SK-N-SH (cell line): ENCODE data around the gene MEA1. TPM values are rescaled to one million over a fixed set of nuclear protein-coding genes. Genes with fewer than 3 reads are reported as not detected.

Experiments
- CTCF ChIA-PET: fragments of 300-600, 350-600 bp; formaldehyde crosslinking; extraction: SDS; loops from one replicate; lab custom pipeline; 2021; lab: Yijun Ruan, JAX
- POLR2A ChIA-PET: fragments of 350-600 bp; sonication (Branson Sonifier 250); formaldehyde crosslinking; extraction: SDS; loops from one replicate; lab custom pipeline; 2020; ENCODE audit warnings: antibody characterized with exemption, inconsistent platforms; lab: Yijun Ruan, JAX
- DNase-seq: peaks from one replicate; pipeline ENCODE4 v3.0.0; 2012
- H2AFZ ChIP-seq: fragments of 200-600 bp; sonication (generic); 2 replicates; pipeline ENCODE4 v1.8.1; 2016; ENCODE audit warnings: antibody characterized with exemption, mild to moderate bottlenecking, low read depth
- H3F3A ChIP-seq: fragments of 200-600 bp; sonication (generic); replicated peaks from 2 replicates; pipeline ENCODE3; 2016; ENCODE audit warnings: antibody characterized with exemption, mild to moderate bottlenecking; ENCODE audit not compliant: insufficient read depth
- H3K27ac ChIP-seq, 2 experiments: fragments of 200-500 bp in 1 of 2; fragments of 200-600 bp in 1 of 2; sonication (Bioruptor generic) in 1 of 2; sonication (generic), shearing (Covaris generic) in 1 of 2; 2 replicates each; pipeline versions ENCODE4 v1.5.1 to v1.6.1; 2014 to 2016; ENCODE audit warnings: low read depth in 2 of 2, inconsistent platforms in 1 of 2, low read length in 1 of 2, mild to moderate bottlenecking in 1 of 2, mixed read lengths in 1 of 2
- H3K27me3 ChIP-seq: fragments of 200-600 bp; sonication (generic), shearing (Covaris generic); 2 replicates; pipeline ENCODE4 v1.6.1; 2016; ENCODE audit warnings: mixed run types; ENCODE audit not compliant: insufficient read depth
- H3K36me3 ChIP-seq, 2 experiments: fragments of 200-500 bp in 1 of 2; fragments of 200-600 bp in 1 of 2; sonication (Bioruptor generic) in 1 of 2; sonication (generic) in 1 of 2; replicated peaks in 1 of 2; 2 replicates each; pipeline versions ENCODE3 to v1.5.1; 2014 to 2016; ENCODE audit warnings: low read length in 1 of 2, mild to moderate bottlenecking in 1 of 2; ENCODE audit not compliant: insufficient read depth in 2 of 2, control insufficient read depth in 1 of 2
- H3K4me1 ChIP-seq, 2 experiments: fragments of 200-500 bp in 1 of 2; fragments of 200-600 bp in 1 of 2; sonication (Bioruptor generic) in 1 of 2; sonication (generic), shearing (Covaris generic) in 1 of 2; 2 replicates each; pipeline versions ENCODE4 v1.5.1 to v1.6.1; 2014 to 2016; ENCODE audit warnings: low read depth in 1 of 2, low read length in 1 of 2, mixed run types in 1 of 2; ENCODE audit not compliant: insufficient read depth in 2 of 2, control insufficient read depth in 1 of 2
- H3K4me2 ChIP-seq: fragments of 200-600 bp; sonication (generic), shearing (Covaris generic); 2 replicates; pipeline ENCODE4 v1.6.1; 2017; ENCODE audit warnings: mixed run types
- H3K4me3 ChIP-seq, 2 experiments: fragments of 200-500 bp in 1 of 2; fragments of 200-600 bp in 1 of 2; sonication (Bioruptor generic) in 1 of 2; sonication (generic), shearing (Covaris generic) in 1 of 2; 2 replicates each; pipeline versions ENCODE4 v1.5.1 to v1.8.1; 2014 to 2016; ENCODE audit warnings: low read depth in 2 of 2, inconsistent platforms in 1 of 2, low read length in 1 of 2, mild to moderate bottlenecking in 1 of 2, mixed read lengths in 1 of 2, moderate library complexity in 1 of 2
- H3K79me2 ChIP-seq: fragments of 200-600 bp; sonication (generic); 2 replicates; pipeline ENCODE4 v1.8.1; 2017; ENCODE audit warnings: mild to moderate bottlenecking; ENCODE audit not compliant: insufficient read depth
- H3K9ac ChIP-seq: fragments of 200-600 bp; sonication (generic); 2 replicates; pipeline ENCODE4 v1.6.1; 2017; ENCODE audit warnings: mixed run types
- H3K9me2 ChIP-seq: fragments of 200-600 bp; sonication (generic); 2 replicates; pipeline ENCODE4 v1.6.1; 2017; ENCODE audit warnings: mixed run types
- H3K9me3 ChIP-seq: fragments of 200-600 bp; sonication (generic); 2 replicates; pipeline ENCODE4 v1.6.1; 2017; ENCODE audit warnings: mixed run types, mild to moderate bottlenecking, moderate library complexity
- H4K20me1 ChIP-seq: fragments of 200-600 bp; sonication (generic); 2 replicates; pipeline ENCODE4 v1.6.1; 2017; ENCODE audit warnings: mild to moderate bottlenecking, mixed run types; ENCODE audit not compliant: insufficient read depth
- CHD2 ChIP-seq: fragments of 150-350 bp; IDR thresholded peaks from 2 replicates; pipeline ENCODE4 v1.6.1; 2018; ENCODE audit warnings: low read length; ENCODE audit not compliant: partially characterized antibody
- ELF1 ChIP-seq: IDR thresholded peaks from 2 replicates; pipeline ENCODE4 v1.4.0; 2012
- EP300 ChIP-seq, 2 experiments: IDR thresholded peaks; 2 replicates each; pipeline versions ENCODE4 v1.4.0 to v1.6.1; 2012; ENCODE audit warnings: borderline replicate concordance in 1 of 2, low read depth in 1 of 2, low read length in 1 of 2
- EZH2phosphoT487 ChIP-seq: fragments of 200-600 bp; sonication (generic); IDR thresholded peaks from 2 replicates; pipeline ENCODE4 v1.6.1; 2017; ENCODE audit warnings: low read depth, mixed run types, mild to moderate bottlenecking, antibody characterized with exemption, moderate library complexity, borderline replicate concordance
- FOSL2 ChIP-seq: IDR thresholded peaks from 2 replicates; pipeline ENCODE4 v1.4.0; 2012; ENCODE audit warnings: low read depth, mild to moderate bottlenecking, moderate library complexity, borderline replicate concordance
- GABPA ChIP-seq: IDR thresholded peaks from 2 replicates; pipeline ENCODE4 v1.4.0; 2012; ENCODE audit warnings: low read depth, mild to moderate bottlenecking
- GATA2 ChIP-seq: sonication (generic); formaldehyde crosslinking; IDR thresholded peaks from 2 replicates; pipeline ENCODE4 v1.5.0; 2020; ENCODE audit warnings: mild to moderate bottlenecking, missing genetic modification reagents
- JUND ChIP-seq: IDR thresholded peaks from 2 replicates; pipeline ENCODE4 v1.4.0; 2012
- MEF2A ChIP-seq: IDR thresholded peaks from 2 replicates; pipeline ENCODE4 v1.4.0; 2012; ENCODE audit warnings: low read depth, borderline replicate concordance
- MXI1 ChIP-seq: IDR thresholded peaks from 2 replicates; pipeline ENCODE4 v1.6.1; 2012; ENCODE audit warnings: mild to moderate bottlenecking, low read depth, low read length, improper control_type of control experiment
- NFIC ChIP-seq: IDR thresholded peaks from 2 replicates; pipeline ENCODE4 v1.4.0; 2012; ENCODE audit warnings: borderline replicate concordance
- PBX3 ChIP-seq: IDR thresholded peaks from 2 replicates; pipeline ENCODE4; 2012
- RFX5 ChIP-seq: IDR thresholded peaks from 2 replicates; pipeline ENCODE4 v1.6.1; 2012; ENCODE audit warnings: mild to moderate bottlenecking, improper control_type of control experiment, low read length
- RXRA ChIP-seq: IDR thresholded peaks from 2 replicates; pipeline ENCODE4 v1.4.0; 2012; ENCODE audit warnings: low read depth, mild to moderate bottlenecking, borderline replicate concordance
- SIN3A ChIP-seq: IDR thresholded peaks from 2 replicates; pipeline ENCODE4 v1.6.1; 2012; ENCODE audit warnings: low read depth, mild to moderate bottlenecking, low read length, moderate library complexity, borderline replicate concordance
- TAF1 ChIP-seq: IDR thresholded peaks from 2 replicates; pipeline ENCODE4 v1.6.1; 2012; ENCODE audit warnings: low read depth, mild to moderate bottlenecking, low read length, moderate library complexity, borderline replicate concordance
- YY1 ChIP-seq: IDR thresholded peaks from 2 replicates; pipeline ENCODE4 v1.4.0; 2012; ENCODE audit warnings: low read depth, mild to moderate bottlenecking
- ZBTB33 ChIP-seq: IDR thresholded peaks from 2 replicates; pipeline ENCODE4 v1.4.0; 2012; ENCODE audit warnings: low read depth, borderline replicate concordance
- WGBS: methylation state at CpG from one replicate; pipeline ENCODE4 v1.1.6; 2017; ENCODE audit warnings: low lambda C conversion rate; 5-methylcytosine and 5-hydroxymethylcytosine counted together
- polyA plus RNA-seq, 3 experiments: library from polyadenylated mRNA; depleted of rRNA; stranded (reverse); fragments of >200 nt; gene quantifications; 2 replicates each; pipeline ENCODE4 v1.2.3, GENCODE V29; 2012
- TF ChIP-seq, protein P1 (sequence below): IDR thresholded peaks from 2 replicates; pipeline ENCODE4 v1.6.1; 2012; ENCODE audit warnings: mild to moderate bottlenecking, low read depth, low read length, moderate library complexity
- TF ChIP-seq, protein P2 (sequence below): fragments of 150-350 bp; IDR thresholded peaks from 2 replicates; pipeline ENCODE4 v1.6.1; 2017; ENCODE audit warnings: antibody characterized with exemption, low read length, low read depth, borderline replicate concordance
- TF ChIP-seq, protein P3 (sequence below): fragments of 200-600 bp; sonication (generic); IDR thresholded peaks from 2 replicates; pipeline ENCODE4 v1.6.1; 2017; ENCODE audit warnings: antibody characterized with exemption, mild to moderate bottlenecking, moderate library complexity

The MEA1 gene
- polyA plus RNA-seq, 1 of the 3 experiments (the other 2 are of a cell fraction): 171 TPM

- DNase-seq: peak; percentile 98
- H3F3A ChIP-seq: peaks cover 9% of the 10 kb centered on the region
- no peaks in the 10 kb centered on the region for H3K9me2 ChIP-seq
- under 1% methylated on average over 24 of the region's 64 CpGs for WGBS
- H3K4me2 ChIP-seq: peak within 1 kb of the TSS; percentile 91
- H3K36me3 ChIP-seq: peaks cover 7 to 14% of the 10 kb centered on the region in 2 experiments
- no peaks in the 10 kb centered on the region for H4K20me1 ChIP-seq
- ChIA-PET POLR2A (interaction anchor here (0.7 to 2.7 kb wide), 7 partner anchors 17 to 169 kb away, joined by 3 to 9 read pairs (median 4); partner anchors contain the start of genes KLHDC3, MEA1, PEX6 and PTK7), CTCF (interaction anchor here (1.5 to 2.7 kb wide), 3 partner anchors 11 to 84 kb away, joined by 4 to 14 read pairs (median 12); partner anchors contain the start of gene PTK7)
- peaks cover 37% of the 10 kb centered on the region for H3K79me2 ChIP-seq
- peak within 1 kb of the TSS; percentile 90 to 92 for H3K4me3 ChIP-seq
- H3K27me3 ChIP-seq: no peaks in the 10 kb centered on the region
- peak within 1 kb of the TSS; percentile 91 for H3K9ac ChIP-seq
- H3K4me1 ChIP-seq: peaks cover 0 to 14% of the 10 kb centered on the region in 2 experiments; a peak in 3 of 4 replicates
- H3K9me3 ChIP-seq: no peaks in the 10 kb centered on the region
- peak within 1 kb of the TSS; percentile 63 to 86 for H3K27ac ChIP-seq
- peak within 1 kb of the TSS; percentile 85 for H2AFZ ChIP-seq
- peak; percentile 79; the same call in 1 of the 2 replicates for TF ChIP-seq ZBTB33
- TF ChIP-seq EP300 (IDR thresholded peaks at IDR 0.05; ENCODE audit: borderline replicate concordance in 1 of 2, low read depth in 1 of 2, low read length in 1 of 2): no peak
- TF ChIP-seq RXRA: no peak
- peak; percentile 91 for TF ChIP-seq CHD2
- TF ChIP-seq GATA2: no peak
- TF ChIP-seq TAF1: peak; percentile 45; the same call in 1 of the 2 replicates
- TF ChIP-seq FOSL2: no peak
- TF ChIP-seq RFX5: no peak
- TF ChIP-seq, protein P1, sequence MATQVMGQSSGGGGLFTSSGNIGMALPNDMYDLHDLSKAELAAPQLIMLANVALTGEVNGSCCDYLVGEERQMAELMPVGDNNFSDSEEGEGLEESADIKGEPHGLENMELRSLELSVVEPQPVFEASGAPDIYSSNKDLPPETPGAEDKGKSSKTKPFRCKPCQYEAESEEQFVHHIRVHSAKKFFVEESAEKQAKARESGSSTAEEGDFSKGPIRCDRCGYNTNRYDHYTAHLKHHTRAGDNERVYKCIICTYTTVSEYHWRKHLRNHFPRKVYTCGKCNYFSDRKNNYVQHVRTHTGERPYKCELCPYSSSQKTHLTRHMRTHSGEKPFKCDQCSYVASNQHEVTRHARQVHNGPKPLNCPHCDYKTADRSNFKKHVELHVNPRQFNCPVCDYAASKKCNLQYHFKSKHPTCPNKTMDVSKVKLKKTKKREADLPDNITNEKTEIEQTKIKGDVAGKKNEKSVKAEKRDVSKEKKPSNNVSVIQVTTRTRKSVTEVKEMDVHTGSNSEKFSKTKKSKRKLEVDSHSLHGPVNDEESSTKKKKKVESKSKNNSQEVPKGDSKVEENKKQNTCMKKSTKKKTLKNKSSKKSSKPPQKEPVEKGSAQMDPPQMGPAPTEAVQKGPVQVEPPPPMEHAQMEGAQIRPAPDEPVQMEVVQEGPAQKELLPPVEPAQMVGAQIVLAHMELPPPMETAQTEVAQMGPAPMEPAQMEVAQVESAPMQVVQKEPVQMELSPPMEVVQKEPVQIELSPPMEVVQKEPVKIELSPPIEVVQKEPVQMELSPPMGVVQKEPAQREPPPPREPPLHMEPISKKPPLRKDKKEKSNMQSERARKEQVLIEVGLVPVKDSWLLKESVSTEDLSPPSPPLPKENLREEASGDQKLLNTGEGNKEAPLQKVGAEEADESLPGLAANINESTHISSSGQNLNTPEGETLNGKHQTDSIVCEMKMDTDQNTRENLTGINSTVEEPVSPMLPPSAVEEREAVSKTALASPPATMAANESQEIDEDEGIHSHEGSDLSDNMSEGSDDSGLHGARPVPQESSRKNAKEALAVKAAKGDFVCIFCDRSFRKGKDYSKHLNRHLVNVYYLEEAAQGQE: no peak
- no peak for TF ChIP-seq NFIC
- no peak for TF ChIP-seq JUND
- TF ChIP-seq MEF2A: no peak
- TF ChIP-seq GABPA: peak; percentile 34; the same call in 1 of the 2 replicates
- TF ChIP-seq SIN3A: peak; percentile 74; the same call in 1 of the 2 replicates
- TF ChIP-seq ELF1: no peak
- no peak for TF ChIP-seq EZH2phosphoT487
- peak; percentile 79 for TF ChIP-seq MXI1
- TF ChIP-seq, protein P2, sequence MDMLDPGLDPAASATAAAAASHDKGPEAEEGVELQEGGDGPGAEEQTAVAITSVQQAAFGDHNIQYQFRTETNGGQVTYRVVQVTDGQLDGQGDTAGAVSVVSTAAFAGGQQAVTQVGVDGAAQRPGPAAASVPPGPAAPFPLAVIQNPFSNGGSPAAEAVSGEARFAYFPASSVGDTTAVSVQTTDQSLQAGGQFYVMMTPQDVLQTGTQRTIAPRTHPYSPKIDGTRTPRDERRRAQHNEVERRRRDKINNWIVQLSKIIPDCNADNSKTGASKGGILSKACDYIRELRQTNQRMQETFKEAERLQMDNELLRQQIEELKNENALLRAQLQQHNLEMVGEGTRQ: no peak
- TF ChIP-seq PBX3: peak; percentile 83
- TF ChIP-seq, protein P3, sequence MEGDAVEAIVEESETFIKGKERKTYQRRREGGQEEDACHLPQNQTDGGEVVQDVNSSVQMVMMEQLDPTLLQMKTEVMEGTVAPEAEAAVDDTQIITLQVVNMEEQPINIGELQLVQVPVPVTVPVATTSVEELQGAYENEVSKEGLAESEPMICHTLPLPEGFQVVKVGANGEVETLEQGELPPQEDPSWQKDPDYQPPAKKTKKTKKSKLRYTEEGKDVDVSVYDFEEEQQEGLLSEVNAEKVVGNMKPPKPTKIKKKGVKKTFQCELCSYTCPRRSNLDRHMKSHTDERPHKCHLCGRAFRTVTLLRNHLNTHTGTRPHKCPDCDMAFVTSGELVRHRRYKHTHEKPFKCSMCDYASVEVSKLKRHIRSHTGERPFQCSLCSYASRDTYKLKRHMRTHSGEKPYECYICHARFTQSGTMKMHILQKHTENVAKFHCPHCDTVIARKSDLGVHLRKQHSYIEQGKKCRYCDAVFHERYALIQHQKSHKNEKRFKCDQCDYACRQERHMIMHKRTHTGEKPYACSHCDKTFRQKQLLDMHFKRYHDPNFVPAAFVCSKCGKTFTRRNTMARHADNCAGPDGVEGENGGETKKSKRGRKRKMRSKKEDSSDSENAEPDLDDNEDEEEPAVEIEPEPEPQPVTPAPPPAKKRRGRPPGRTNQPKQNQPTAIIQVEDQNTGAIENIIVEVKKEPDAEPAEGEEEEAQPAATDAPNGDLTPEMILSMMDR: no peak
- peak; percentile 96 for TF ChIP-seq YY1
Measured at GRCh38 chr6:43059168-43060033, 45.7 kb upstream of the MEA1 start, which contains the start of the genes KLC4 and MRPL2. KLC4 (plus strand) TSS chr6:43059631; CDS start chr6:43061336, 1,705 bp downstream. MRPL2 (minus strand) TSS chr6:43059434; CDS start chr6:43059381, 53 bp downstream.
